Measurements from ENCODE around the gene ACP6. TPM values are rescaled to one million over a fixed set of nuclear protein-coding genes. Genes with fewer than 3 reads are reported as not detected.
A peak's percentile ranks its signal among the peaks of the same experiment; 100 is the strongest.

The ACP6 gene
- total and polyA plus RNA-seq, 10 of the 15 experiments (the other 5 are each of a cell fraction or from before 2014, with no cell fraction given): 3.1 to 19.7 (median 9.4) TPM

DNA sequence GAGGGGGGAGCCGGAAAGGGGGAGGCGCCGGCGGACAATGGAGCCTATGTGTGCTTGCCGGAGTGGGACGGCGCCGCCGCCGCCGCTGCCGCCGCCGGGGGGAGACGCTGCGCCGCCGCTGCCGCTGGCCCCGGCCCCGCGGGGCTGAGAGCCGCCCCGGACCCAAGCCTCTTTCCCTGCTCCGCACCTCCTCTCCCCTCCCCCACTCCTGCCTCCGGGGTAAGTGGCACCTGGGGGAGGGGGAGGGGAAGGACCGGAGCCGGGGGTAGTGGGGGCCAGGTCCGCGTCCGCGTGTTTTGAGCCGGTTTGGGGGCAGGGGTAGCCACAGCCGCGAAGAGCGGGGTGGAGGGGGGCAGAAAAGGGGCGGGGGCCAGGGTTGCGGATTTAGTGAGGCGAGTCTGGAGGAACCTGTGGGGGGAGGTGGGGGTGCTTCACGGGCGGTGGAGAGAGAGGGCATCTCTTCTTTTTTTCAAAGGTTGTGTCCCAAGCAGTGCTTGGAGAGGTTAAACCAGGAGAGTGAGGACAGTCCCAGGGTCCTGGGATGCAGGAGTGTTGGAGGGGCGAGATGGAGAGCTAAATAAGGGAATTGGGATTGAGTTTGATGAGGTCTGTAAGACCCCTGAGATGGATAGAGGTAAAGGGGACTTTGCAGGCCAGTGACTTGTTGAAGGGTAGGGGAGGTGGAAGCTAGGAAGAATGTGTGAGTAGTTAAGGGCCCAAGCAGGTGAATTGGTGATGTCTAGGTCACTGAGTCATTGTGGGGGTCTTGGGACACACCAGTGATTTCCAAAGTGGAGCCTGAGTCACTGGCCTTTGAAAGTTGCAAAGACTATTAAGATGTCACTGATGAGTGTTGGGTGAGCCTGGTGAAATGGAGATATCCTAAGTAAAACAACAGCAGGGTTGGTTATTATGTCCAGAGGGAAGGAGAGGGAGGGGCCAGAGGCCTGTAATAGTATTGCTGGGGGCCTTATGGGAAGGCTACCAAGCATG lies 69.9 kb downstream of the ACP6 start (continued):
- peak in 1 of 3 experiments; percentile 49; a peak in 2 of 6 replicates for TF ChIP-seq CTCF (IDR thresholded peaks at IDR 0.05 in 2 of 3, conservative IDR thresholded peaks at IDR 0.05 in 1 of 3; ENCODE audit: control insufficient read depth in 2 of 3, extremely low read depth in 1 of 3, insufficient read depth in 1 of 3, low read depth in 3 of 3, low read length in 3 of 3)
- TF ChIP-seq EZH2 (IDR thresholded peaks at IDR 0.05; ENCODE audit: borderline replicate concordance, control insufficient read depth, low read depth, low read length): no peak
- no peak for TF ChIP-seq TBL1XR1 (IDR thresholded peaks at IDR 0.05; ENCODE audit: low read depth, low read length)
- TF ChIP-seq POLR2A (IDR thresholded peaks at IDR 0.05; ENCODE audit: low read depth, low read length): peak; percentile 49; the same call in 1 of the 2 replicates
- TF ChIP-seq SPI1 (IDR thresholded peaks at IDR 0.05; ENCODE audit: borderline replicate concordance, insufficient read depth, low read depth, low read length): no peak
- no peak for TF ChIP-seq ASH2L (IDR thresholded peaks at IDR 0.05; ENCODE audit: borderline replicate concordance, low read depth)
- no peak for TF ChIP-seq TCF7 (IDR thresholded peaks at IDR 0.05; ENCODE audit: borderline replicate concordance)
- TF ChIP-seq TAF1 (IDR thresholded peaks at IDR 0.05; ENCODE audit: borderline replicate concordance, low read depth, low read length): peak; percentile 31; the same call in 1 of the 2 replicates
- no peak for TF ChIP-seq RAD51 (IDR thresholded peaks at IDR 0.05)
- TF ChIP-seq FOXK2 (IDR thresholded peaks at IDR 0.05): no peak
- peak; percentile 13; the same call in 1 of the 2 replicates for TF ChIP-seq IKZF1 (conservative IDR thresholded peaks at IDR 0.05)
- TF ChIP-seq PML (IDR thresholded peaks at IDR 0.05; ENCODE audit: low read length): no peak
- TF ChIP-seq CHD2 (IDR thresholded peaks at IDR 0.05; ENCODE audit: borderline replicate concordance, low read depth, low read length): peak; percentile 60; the same call in 1 of the 2 replicates
- peak; percentile 82; the same call in 1 of the 2 replicates for TF ChIP-seq SMARCA5 (IDR thresholded peaks at IDR 0.05)
- TF ChIP-seq SUZ12 (IDR thresholded peaks at IDR 0.05; ENCODE audit: unreplicated experiment): no peak
- TF ChIP-seq NR2C1 (IDR thresholded peaks at IDR 0.05): 0 out of 2 replicates have a peak, but pooled peaks have one; percentile 11
